GM19023 (cell line): ENCODE data around the gene CNKSR2.

Source experiments
- ATAC-seq: cut with Tn5 transposase; IDR thresholded peaks from one replicate; pipeline ENCODE4 v1.9.1; 2021; ENCODE audit warnings: mild to moderate bottlenecking, moderate library complexity; ENCODE audit not compliant: unreplicated experiment

CNKSR2 gene

GRCh38 chrX:21374163-21374993, at the start of gene CNKSR2:
Gene CNKSR2 (plus strand): TSS chrX:21374418. CDS start chrX:21374898, 480 bp downstream.
- ATAC-seq, result peak; percentile 75

- ATAC-seq, result no peak
Observed at GRCh38 chrX:21354725-21355124, 19.5 kb upstream of the CNKSR2 start.

GRCh38 chrX:21355831-21356230, 18.4 kb upstream of the CNKSR2 start:
- ATAC-seq, result no peak

GRCh38 chrX:21369613-21370012, 4.6 kb upstream of the CNKSR2 start:
- ATAC-seq, result no peak

GRCh38 chrX:21373001-21373400, 1.2 kb upstream of the CNKSR2 start:
- ATAC-seq, result no peak

- peak; percentile 29 for ATAC-seq
Observed at GRCh38 chrX:21373637-21374162, 518 bp upstream of the CNKSR2 start.

- peak; percentile 17 for ATAC-seq
Observed at GRCh38 chrX:21374994-21375707, 933 bp downstream of the CNKSR2 start.

GRCh38 chrX:21375708-21376009, 1.4 kb downstream of the CNKSR2 start:
- no peak for ATAC-seq

- ATAC-seq, result no peak
Observed at GRCh38 chrX:21376636-21377035, 2.4 kb downstream of the CNKSR2 start.

GRCh38 chrX:21379991-21380390, 5.8 kb downstream of the CNKSR2 start:
- no peak for ATAC-seq

GRCh38 chrX:21382715-21383114, 8.5 kb downstream of the CNKSR2 start:
- ATAC-seq, result no peak

GRCh38 chrX:21383546-21383945, 9.3 kb downstream of the CNKSR2 start:
- no peak for ATAC-seq

GRCh38 chrX:21384178-21384577, 10.0 kb downstream of the CNKSR2 start:
- no peak for ATAC-seq

GRCh38 chrX:21394792-21395191, 20.6 kb downstream of the CNKSR2 start:
- ATAC-seq, result no peak

GRCh38 chrX:21398426-21398825, 24.2 kb downstream of the CNKSR2 start:
- ATAC-seq, result no peak

GRCh38 chrX:21400408-21401121, 26.3 kb downstream of the CNKSR2 start:
- ATAC-seq, result no peak

GRCh38 chrX:21408307-21408706, 34.1 kb downstream of the CNKSR2 start:
- no peak for ATAC-seq

GRCh38 chrX:21408788-21409187, 34.6 kb downstream of the CNKSR2 start:
- no peak for ATAC-seq

- no peak for ATAC-seq
Observed at GRCh38 chrX:21412029-21412428, 37.8 kb downstream of the CNKSR2 start.

GRCh38 chrX:21412883-21413282, 38.7 kb downstream of the CNKSR2 start:
- no peak for ATAC-seq

GRCh38 chrX:21427086-21427485, 52.9 kb downstream of the CNKSR2 start:
- ATAC-seq, result no peak
